HG02852 (cell line): ENCODE measurements around the gene NUDT1.

Experiments
- ATAC-seq: cut with Tn5 transposase; IDR thresholded peaks from one replicate; pipeline ENCODE4 v1.9.1; 2021; ENCODE audit warnings: mild to moderate bottlenecking, moderate library complexity; ENCODE audit not compliant: unreplicated experiment

The NUDT1 gene

DNA sequence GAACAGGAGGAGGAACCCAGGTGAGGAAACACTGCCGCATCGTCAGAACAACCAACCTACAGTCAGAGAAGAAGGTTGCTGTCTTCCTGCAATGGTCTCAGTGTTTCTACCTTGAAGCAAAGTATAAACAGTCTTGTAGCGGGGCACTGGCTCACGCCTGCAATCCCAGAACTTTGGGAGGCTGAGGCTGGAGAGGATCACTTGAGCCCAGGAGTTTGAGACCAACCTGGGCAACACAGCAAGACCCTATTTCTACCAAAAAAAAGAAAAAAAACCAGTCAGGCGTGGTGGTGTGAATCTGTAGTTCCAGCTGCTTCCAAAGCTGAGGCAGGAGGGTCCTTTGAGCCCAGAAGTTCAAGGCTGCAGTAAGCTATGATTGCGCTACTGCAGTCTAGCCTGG, 48.9 kb downstream of the NUDT1 start:
- no peak for ATAC-seq

DNA sequence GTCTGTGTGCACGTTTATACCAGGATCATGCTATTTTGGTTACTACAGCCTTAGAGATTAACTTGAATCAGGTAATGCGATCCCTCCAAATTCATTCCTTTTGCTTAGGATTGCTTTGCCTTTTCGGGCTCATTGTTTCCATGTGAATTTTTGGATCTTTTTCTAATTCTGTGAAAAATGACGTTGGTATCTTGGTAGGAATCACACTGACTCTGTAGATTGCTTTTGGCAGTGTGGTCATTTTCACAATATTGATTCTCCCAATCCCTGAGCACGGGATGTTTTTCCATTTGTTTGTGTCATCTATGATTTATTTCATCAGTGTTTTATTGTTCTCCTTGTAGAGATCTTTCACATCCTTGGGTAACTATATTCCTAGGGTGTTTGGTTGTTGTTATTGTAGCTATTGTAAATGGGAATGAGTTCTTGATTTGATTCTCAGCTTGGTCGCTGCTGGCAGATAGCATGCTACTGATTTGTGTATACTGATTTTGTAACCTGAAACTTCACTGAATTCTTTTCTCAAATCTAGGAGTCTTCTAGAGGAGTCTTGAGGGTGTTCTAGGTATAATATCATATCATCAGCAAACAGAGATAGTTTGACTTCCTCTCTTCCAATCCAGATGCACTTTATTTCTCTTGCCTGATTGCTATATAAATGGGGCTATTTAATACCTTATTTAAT, 54.1 kb downstream of the NUDT1 start:
- ATAC-seq: no peak

DNA sequence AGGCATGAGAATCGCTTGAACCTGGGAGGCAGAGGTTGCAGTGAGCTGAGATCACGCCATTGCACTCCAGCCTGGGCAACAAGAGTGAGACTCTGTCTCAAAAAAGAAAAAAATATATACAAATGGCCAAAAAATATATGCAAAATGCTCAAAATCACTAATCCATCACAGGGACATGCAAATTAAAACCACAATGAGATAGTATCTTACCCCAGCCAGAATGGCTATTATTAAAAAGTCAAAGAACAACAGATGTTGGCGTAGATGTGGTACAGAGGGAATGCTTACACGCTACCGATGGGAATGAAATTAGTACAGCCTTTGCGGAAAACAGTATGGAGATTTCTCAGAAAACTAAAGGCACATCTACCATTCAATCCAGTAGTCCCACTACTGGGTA, 54.8 kb downstream of the NUDT1 start:
- no peak for ATAC-seq

DNA sequence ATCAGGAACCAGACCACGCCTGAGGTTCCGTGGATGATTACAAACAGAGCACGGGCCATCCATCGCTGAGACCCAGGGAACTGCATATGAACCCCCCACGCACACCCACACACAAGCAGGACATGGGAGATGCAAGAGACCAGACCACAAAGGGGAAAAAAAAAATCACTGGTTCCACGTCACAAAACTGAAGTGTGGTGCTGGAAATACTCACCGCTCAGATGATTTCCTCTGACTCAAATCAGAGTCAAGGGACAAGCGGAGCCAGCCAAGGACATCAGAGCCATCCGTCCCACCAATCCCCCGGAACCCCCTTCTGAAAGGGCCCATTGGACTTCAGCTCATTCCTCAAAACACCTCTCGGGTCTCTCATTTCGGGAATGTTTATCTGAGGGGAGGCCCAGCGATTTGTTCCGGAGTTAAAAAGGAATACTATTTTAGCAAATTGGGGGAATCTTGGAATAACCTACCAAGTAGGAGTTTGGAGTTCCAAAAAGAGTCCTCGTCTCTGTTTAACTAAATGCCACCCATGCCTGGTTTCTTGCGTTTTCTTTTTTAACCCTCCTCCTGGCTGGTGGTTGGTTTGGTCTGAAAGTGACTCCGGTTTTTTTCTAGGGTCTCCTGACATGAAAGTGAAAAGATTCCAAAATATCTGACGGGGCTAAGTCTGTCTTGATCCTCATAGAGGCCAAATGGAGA, 57.3 kb downstream of the NUDT1 start:
- ATAC-seq: peak; percentile 60

DNA sequence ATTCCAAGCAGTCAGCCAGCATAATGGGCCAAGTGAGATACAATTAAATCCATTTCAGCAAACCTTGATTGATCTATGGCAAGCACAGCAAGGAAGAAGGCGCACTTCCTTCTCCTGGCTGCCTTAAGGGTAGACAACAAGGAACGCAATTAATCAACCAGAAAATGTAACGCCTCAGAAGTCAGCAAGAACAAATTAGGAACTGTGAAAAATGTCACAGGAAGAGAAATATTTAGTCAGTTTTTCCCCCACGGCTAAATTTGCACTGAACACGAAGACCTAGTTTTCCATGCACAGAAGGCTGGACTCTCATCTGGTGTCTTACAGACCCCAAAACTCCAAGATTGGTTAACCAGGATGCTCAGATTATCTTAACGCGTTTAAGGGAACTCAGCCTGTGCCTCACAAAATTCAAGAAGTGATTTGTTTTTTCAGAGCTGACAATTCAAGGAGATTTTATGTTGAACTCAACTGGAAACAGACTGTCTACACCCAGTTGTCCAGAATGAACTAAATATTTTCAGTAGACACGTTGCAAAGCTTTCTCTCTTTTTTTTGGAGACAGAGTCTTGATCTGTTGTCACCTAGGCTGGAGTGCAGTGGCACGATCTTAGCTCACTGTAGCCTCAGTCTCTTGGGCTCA, 58.0 kb downstream of the NUDT1 start:
- ATAC-seq: no peak
